Activated naive CD4-positive, alpha-beta T cell treated with anti-CD3 and anti-CD28 coated beads for 36 hours (primary cell): Measurements from ENCODE around the gene SLC4A3. TPM values are rescaled to one million over a fixed set of nuclear protein-coding genes. Genes with fewer than 3 reads are reported as not detected.

ENCODE experiments used
- CTCF ChIA-PET: fragments of 350-600 bp; sonication (Branson Sonifier 250); formaldehyde crosslinking; loops from one replicate; lab custom pipeline; 2021; ENCODE audit warnings: antibody characterized with exemption; lab: Charles Lee
- DNase-seq: peaks from one replicate; pipeline ENCODE4 v3.0.0-alpha.2; 2020
- H3K27ac Mint-ChIP-seq: one replicate; pipeline ENCODE4 v1.8.0; 2021; ENCODE audit warnings: mild to moderate bottlenecking, mixed read lengths
- H3K27me3 Mint-ChIP-seq: one replicate; pipeline ENCODE4 v1.8.0; 2021; ENCODE audit warnings: low read depth, mixed read lengths
- H3K36me3 Mint-ChIP-seq: one replicate; pipeline ENCODE4 v1.8.0; 2021; ENCODE audit warnings: low read depth, mixed read lengths
- H3K4me1 Mint-ChIP-seq: one replicate; pipeline ENCODE4 v1.8.0; 2021; ENCODE audit warnings: low read depth, mixed read lengths
- H3K4me3 Mint-ChIP-seq: one replicate; pipeline ENCODE4 v1.8.0; 2021; ENCODE audit warnings: mild to moderate bottlenecking, moderate library complexity, mixed read lengths
- H3K9me3 Mint-ChIP-seq: one replicate; pipeline ENCODE4 v1.8.0; 2021; ENCODE audit warnings: mixed read lengths
- intact Hi-C: fragments of 100-400 bp; cut with micrococcal nuclease; formaldehyde crosslinking; loops from one replicate; pipeline ENCODE4 v1.15.1; 2023
- total RNA-seq, 2 experiments: library from RNA; stranded (reverse); gene quantifications; one replicate each; pipeline ENCODE4 v1.2.3, GENCODE V29; 2021

Gene SLC4A3
- total RNA-seq, 2 experiments from 2014 or later, result not detected

GRCh38 chr2:219663116-219663762 lies 35.8 kb downstream of the SLC4A3 start:
- intact Hi-C loops, result no loop called here
- H3K9me3 Mint-ChIP-seq, result peaks cover 4% of the 10 kb centered on the region
- H3K27ac Mint-ChIP-seq, result no peak overlapping the region
- peaks cover 12% of the 10 kb centered on the region for H3K27me3 Mint-ChIP-seq
- CTCF ChIA-PET, result interaction anchor here (1.1 kb wide), 1 partner anchor 103 kb away, joined by 5 read pairs; no protein-coding TSS in a partner anchor
- H3K36me3 Mint-ChIP-seq, result no peaks in the 10 kb centered on the region
- no peak for DNase-seq
- H3K4me1 Mint-ChIP-seq, result no peaks in the 10 kb centered on the region
- H3K4me3 Mint-ChIP-seq, result no peak overlapping the region

- no peak overlapping the region for H3K27ac Mint-ChIP-seq
- intact Hi-C loops, result no loop called here
- DNase-seq, result no peak
- no peak overlapping the region for H3K4me3 Mint-ChIP-seq
- H3K9me3 Mint-ChIP-seq, result peaks cover 4% of the 10 kb centered on the region
- no peaks in the 10 kb centered on the region for H3K36me3 Mint-ChIP-seq
- CTCF ChIA-PET, result no interaction called here
- H3K27me3 Mint-ChIP-seq, result peaks cover 12% of the 10 kb centered on the region
- H3K4me1 Mint-ChIP-seq, result no peaks in the 10 kb centered on the region
These were observed 36.6 kb downstream of the SLC4A3 start for GRCh38 chr2:219664041-219664440.

- CTCF ChIA-PET, result interaction anchor here (0.6 to 1.1 kb wide), 2 partner anchors 8 to 105 kb away, joined by 3 to 5 read pairs; no protein-coding TSS in a partner anchor
- Mint-ChIP-seq H3K9me3 (peaks cover 4% of the 10 kb centered on the region), H3K36me3 (no peaks in the 10 kb centered on the region), H3K4me3 (no peak overlapping the region), H3K27me3 (peaks cover 12% of the 10 kb centered on the region), H3K27ac (no peak overlapping the region), H3K4me1 (no peaks in the 10 kb centered on the region)
- intact Hi-C loops, result no loop called here
- no peak for DNase-seq
These were observed 37.5 kb downstream of the SLC4A3 start for GRCh38 chr2:219664944-219665343.

- intact Hi-C loops, result no loop called here
- Mint-ChIP-seq H3K4me1 (no peaks in the 10 kb centered on the region), H3K4me3 (no peak overlapping the region), H3K9me3 (peaks cover 2% of the 10 kb centered on the region), H3K27ac (no peak overlapping the region), H3K27me3 (peaks cover 12% of the 10 kb centered on the region), H3K36me3 (no peaks in the 10 kb centered on the region)
- no peak for DNase-seq
- CTCF ChIA-PET, result interaction anchor here (0.6 to 1.1 kb wide), 2 partner anchors 106 to 293 kb away, joined by 3 to 5 read pairs; no protein-coding TSS in a partner anchor
These were observed 38.5 kb downstream of the SLC4A3 start for GRCh38 chr2:219665926-219666325.

GRCh38 chr2:219668316-219668715 lies 40.9 kb downstream of the SLC4A3 start:
- H3K36me3 Mint-ChIP-seq, result no peaks in the 10 kb centered on the region
- H3K9me3 Mint-ChIP-seq, result no peaks in the 10 kb centered on the region
- intact Hi-C loops, result no loop called here
- H3K4me1 Mint-ChIP-seq, result no peaks in the 10 kb centered on the region
- H3K27me3 Mint-ChIP-seq, result peaks cover 7% of the 10 kb centered on the region
- CTCF ChIA-PET, result no interaction called here
- DNase-seq, result no peak
- no peak overlapping the region for H3K4me3 Mint-ChIP-seq
- no peak overlapping the region for H3K27ac Mint-ChIP-seq

GRCh38 chr2:219670386-219670785 lies 43.0 kb downstream of the SLC4A3 start:
- CTCF ChIA-PET, result interaction anchor here (0.7 kb wide), 1 partner anchor 27 kb away, joined by 4 read pairs; no protein-coding TSS in a partner anchor
- no peak overlapping the region for H3K27ac Mint-ChIP-seq
- no peak for DNase-seq
- H3K9me3 Mint-ChIP-seq, result no peaks in the 10 kb centered on the region
- no peaks in the 10 kb centered on the region for H3K4me1 Mint-ChIP-seq
- no peaks in the 10 kb centered on the region for H3K36me3 Mint-ChIP-seq
- intact Hi-C loops, result no loop called here
- peaks cover 9% of the 10 kb centered on the region for H3K27me3 Mint-ChIP-seq
- no peak overlapping the region for H3K4me3 Mint-ChIP-seq

GRCh38 chr2:219671279-219671678 lies 43.8 kb downstream of the SLC4A3 start:
- Mint-ChIP-seq H3K4me1 (no peaks in the 10 kb centered on the region), H3K36me3 (no peaks in the 10 kb centered on the region), H3K9me3 (no peaks in the 10 kb centered on the region), H3K4me3 (no peak overlapping the region), H3K27ac (no peak overlapping the region), H3K27me3 (peaks cover 10% of the 10 kb centered on the region)
- DNase-seq, result no peak
- CTCF ChIA-PET, result interaction anchor here (0.7 kb wide), 1 partner anchor 28 kb away, joined by 4 read pairs; no protein-coding TSS in a partner anchor
- intact Hi-C loops, result no loop called here

GRCh38 chr2:219672406-219672805 lies 45.0 kb downstream of the SLC4A3 start:
- Mint-ChIP-seq H3K36me3 (no peaks in the 10 kb centered on the region), H3K9me3 (no peaks in the 10 kb centered on the region), H3K27ac (no peak overlapping the region), H3K4me1 (no peaks in the 10 kb centered on the region), H3K4me3 (no peak overlapping the region), H3K27me3 (peaks cover 10% of the 10 kb centered on the region)
- no peak for DNase-seq
- CTCF ChIA-PET, result no interaction called here
- intact Hi-C loops, result no loop called here

- H3K27ac Mint-ChIP-seq, result no peak overlapping the region
- no peak for DNase-seq
- H3K4me1 Mint-ChIP-seq, result no peaks in the 10 kb centered on the region
- H3K9me3 Mint-ChIP-seq, result no peaks in the 10 kb centered on the region
- intact Hi-C loops, result no loop called here
- CTCF ChIA-PET, result interaction anchor here (1.0 kb wide), 1 partner anchor 14 kb away, joined by 3 read pairs; no protein-coding TSS in a partner anchor
- peaks cover 12% of the 10 kb centered on the region for H3K27me3 Mint-ChIP-seq
- no peaks in the 10 kb centered on the region for H3K36me3 Mint-ChIP-seq
- no peak overlapping the region for H3K4me3 Mint-ChIP-seq
These were observed 47.8 kb downstream of the SLC4A3 start for GRCh38 chr2:219675221-219675620.

GRCh38 chr2:219676586-219676985 lies 49.2 kb downstream of the SLC4A3 start:
- no peaks in the 10 kb centered on the region for H3K9me3 Mint-ChIP-seq
- H3K36me3 Mint-ChIP-seq, result no peaks in the 10 kb centered on the region
- H3K27ac Mint-ChIP-seq, result no peak overlapping the region
- no peak overlapping the region for H3K4me3 Mint-ChIP-seq
- CTCF ChIA-PET, result no interaction called here
- no peaks in the 10 kb centered on the region for H3K4me1 Mint-ChIP-seq
- peaks cover 12% of the 10 kb centered on the region for H3K27me3 Mint-ChIP-seq
- intact Hi-C loops, result no loop called here
- no peak for DNase-seq

GRCh38 chr2:219679041-219679440 lies 51.6 kb downstream of the SLC4A3 start:
- H3K4me1 Mint-ChIP-seq, result no peaks in the 10 kb centered on the region
- no peaks in the 10 kb centered on the region for H3K9me3 Mint-ChIP-seq
- no peak overlapping the region for H3K27ac Mint-ChIP-seq
- H3K4me3 Mint-ChIP-seq, result no peak overlapping the region
- intact Hi-C loops, result no loop called here
- H3K27me3 Mint-ChIP-seq, result peaks cover 9% of the 10 kb centered on the region
- DNase-seq, result no peak
- no peaks in the 10 kb centered on the region for H3K36me3 Mint-ChIP-seq
- CTCF ChIA-PET, result no interaction called here

GRCh38 chr2:219679571-219679970 lies 52.1 kb downstream of the SLC4A3 start:
- CTCF ChIA-PET, result interaction anchor here (1.8 kb wide), 1 partner anchor 37 kb away, joined by 5 read pairs; no protein-coding TSS in a partner anchor
- no peaks in the 10 kb centered on the region for H3K9me3 Mint-ChIP-seq
- no peaks in the 10 kb centered on the region for H3K36me3 Mint-ChIP-seq
- intact Hi-C loops, result no loop called here
- no peak for DNase-seq
- H3K27ac Mint-ChIP-seq, result no peak overlapping the region
- H3K4me3 Mint-ChIP-seq, result no peak overlapping the region
- peaks cover 9% of the 10 kb centered on the region for H3K27me3 Mint-ChIP-seq
- peaks cover under 1% of the 10 kb centered on the region for H3K4me1 Mint-ChIP-seq
